Lung (tissue), 12 donors: ENCODE results near the gene KSR1. TPM values are rescaled to one million over a fixed set of nuclear protein-coding genes. Genes with fewer than 3 reads are reported as not detected.

Experiments
- ATAC-seq: fragments of 200-7000 bp; cut with Tn5 transposase; one replicate; pipeline ENCODE4 v1.9.1; 2020; ENCODE audit warnings: moderate number of reproducible peaks; ENCODE audit not compliant: insufficient read depth, low FRiP score
- DNase-seq, 3 donors: peaks; one replicate each; pipeline ENCODE4 v3.0.0-alpha.2; 2013 to 2017
- H3K27ac ChIP-seq, 2 donors: one replicate each; pipeline ENCODE4 v1.5.1; 2013; ENCODE audit warnings: mild to moderate bottlenecking in 2 of 2, moderate library complexity in 2 of 2, control low read depth in 1 of 2, inconsistent platforms in 1 of 2, low read depth in 1 of 2, low read length in 1 of 2
- H3K27me3 ChIP-seq, 3 donors: one replicate each; pipeline ENCODE4 v1.5.1; 2013; ENCODE audit warnings: low read length in 2 of 3; ENCODE audit not compliant: control insufficient read depth in 3 of 3, insufficient read depth in 3 of 3
- H3K36me3 ChIP-seq, 4 donors: one replicate each; pipeline ENCODE4 v1.5.1; 2013; ENCODE audit warnings: low read length in 4 of 4, mild to moderate bottlenecking in 1 of 4, moderate library complexity in 1 of 4; ENCODE audit not compliant: control insufficient read depth in 4 of 4, insufficient read depth in 4 of 4
- H3K4me1 ChIP-seq, 5 donors: one replicate each; pipeline ENCODE4 v1.5.1; 2013; ENCODE audit warnings: low read length in 5 of 5, mild to moderate bottlenecking in 2 of 5, moderate library complexity in 1 of 5; ENCODE audit not compliant: control insufficient read depth in 5 of 5, insufficient read depth in 5 of 5
- H3K4me3 ChIP-seq: one replicate; pipeline ENCODE4 v1.5.1; 2013; ENCODE audit warnings: mild to moderate bottlenecking, control low read depth, moderate library complexity
- H3K9ac ChIP-seq, 2 donors: one replicate each; pipeline ENCODE4 v1.5.1; 2013; ENCODE audit warnings: low read length in 2 of 2, control low read depth in 1 of 2; ENCODE audit not compliant: insufficient read depth in 1 of 2
- H3K9me3 ChIP-seq, 4 donors: one replicate each; pipeline ENCODE4 v1.5.1; 2013; ENCODE audit warnings: low read length in 3 of 4, mild to moderate bottlenecking in 1 of 4, moderate library complexity in 1 of 4; ENCODE audit not compliant: control insufficient read depth in 4 of 4, insufficient read depth in 3 of 4
- CTCF ChIP-seq: IDR thresholded peaks from 2 replicates; pipeline ENCODE4 v1.5.1; 2012; ENCODE audit warnings: mild to moderate bottlenecking; ENCODE audit errors: control extremely low read depth, extremely low read depth
- WGBS, 2 donors: extraction: QIAGEN DNeasy Blood & Tissue Kit; methylation state at CpG; one replicate each; pipeline ENCODE4 v1.1.7; 2013; 5-methylcytosine and 5-hydroxymethylcytosine counted together
- polyA plus RNA-seq, 2 donors: library from polyadenylated mRNA; stranded (reverse); fragments of 200-250 nt; gene quantifications; one replicate each; pipeline ENCODE4 v1.2.1, GENCODE V29; 2013
- total RNA-seq, 2 donors: library from RNA; depleted of rRNA in 1 of 2; stranded (reverse); fragments of >200 nt in 1 of 2; gene quantifications; one replicate each; pipeline ENCODE4 v1.2.1, GENCODE V29; 2014 to 2021
- donor health status: control.
- donor health status: control.
- donor health status: Bipolar disorder and iron deficiency.
- donor health status: healthy.
- donor health status: DM: yes; HTN: yes; CAD: no.

The KSR1 gene
- total and polyA plus RNA-seq, 4 donors = 26.8 to 70.0 (median 42.3) TPM

- DNase-seq = no peak
- Histone ChIP-seq H3K27me3 (no peaks in the 10 kb centered on the region), H3K9ac (no peak overlapping the region), H3K4me3 (no peak overlapping the region), H3K36me3 (no peaks in the 10 kb centered on the region), H3K27ac (no peak overlapping the region), H3K4me1 (peaks cover 0 to 3% (median 2%) of the 10 kb centered on the region in 5 donors), H3K9me3 (no peaks in the 10 kb centered on the region)
- 82 to 92% methylated on average over 3 of the region's 3 CpGs for WGBS, 2 donors
- TF ChIP-seq CTCF = no peak
- no peak for ATAC-seq
Measured at GRCh38 chr17:27451906-27452305, 4.3 kb upstream of the KSR1 start.

GRCh38 chr17:27452828-27453227 is 3.4 kb upstream of the KSR1 start:
- peaks cover 0 to 10% (median 2%) of the 10 kb centered on the region in 5 donors for H3K4me1 ChIP-seq
- no peak overlapping the region for H3K9ac ChIP-seq
- no peak overlapping the region for H3K4me3 ChIP-seq
- no peaks in the 10 kb centered on the region for H3K36me3 ChIP-seq
- no peak overlapping the region for H3K27ac ChIP-seq
- H3K9me3 ChIP-seq = no peaks in the 10 kb centered on the region
- WGBS, 2 donors = 71 to 73% methylated on average over 5 of the region's 5 CpGs
- H3K27me3 ChIP-seq = no peaks in the 10 kb centered on the region
- ATAC-seq = no peak
- no peak for TF ChIP-seq CTCF
- no peak for DNase-seq

- ATAC-seq = no peak
Measured at GRCh38 chr17:27453471-27453870, 2.8 kb upstream of the KSR1 start.

More at GRCh38 chr17:27453471-27453870, 2.8 kb upstream of the KSR1 start:
- DNase-seq = no peak
- Histone ChIP-seq H3K27ac (no peak overlapping the region), H3K4me3 (no peak overlapping the region), H3K9ac (no peak overlapping the region), H3K27me3 (no peaks in the 10 kb centered on the region), H3K36me3 (no peaks in the 10 kb centered on the region), H3K4me1 (peaks cover 0 to 15% (median 5%) of the 10 kb centered on the region in 5 donors), H3K9me3 (no peaks in the 10 kb centered on the region)
- TF ChIP-seq CTCF = no peak
- 42 to 79% methylated on average over 2 of the region's 2 CpGs for WGBS, 2 donors
